NCI-H82 (cell line): Measurements from ENCODE around the gene CNTNAP5.

ENCODE experiments used
- DNase-seq: peaks from one replicate; lab custom pipeline; 2025; lab: John Stamatoyannopoulos, UW

The CNTNAP5 gene

DNA sequence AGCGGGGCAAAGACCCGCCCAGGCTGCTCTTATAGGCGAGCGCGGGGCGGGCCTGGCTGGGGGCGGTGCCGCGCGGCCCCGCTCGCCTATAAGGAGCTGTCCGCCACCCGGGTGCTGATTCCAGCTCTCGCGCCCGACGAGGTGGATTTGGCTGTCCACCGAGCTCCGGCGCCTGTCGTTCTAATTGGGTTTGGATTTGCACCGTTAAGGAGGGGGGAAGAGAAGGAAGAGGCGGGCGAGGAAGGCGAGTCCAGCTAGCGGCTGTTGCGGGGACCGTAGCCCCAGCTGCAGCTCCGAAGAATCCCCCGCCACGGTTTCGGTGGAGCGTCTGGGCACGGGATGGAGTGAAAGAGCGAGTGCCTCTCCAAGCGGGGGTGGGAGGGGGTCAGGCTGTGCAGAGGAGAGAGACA is at the start of gene CNTNAP5:
TSS of gene CNTNAP5 (plus strand) at position 117 of the 410 bp plus-strand sequence. CDS start 364 bp downstream, outside the sequence.
- peak; percentile 96 for DNase-seq

GRCh38 chr2:123976054-123976648 is 48.9 kb upstream of the CNTNAP5 start:
- DNase-seq = no peak

DNA sequence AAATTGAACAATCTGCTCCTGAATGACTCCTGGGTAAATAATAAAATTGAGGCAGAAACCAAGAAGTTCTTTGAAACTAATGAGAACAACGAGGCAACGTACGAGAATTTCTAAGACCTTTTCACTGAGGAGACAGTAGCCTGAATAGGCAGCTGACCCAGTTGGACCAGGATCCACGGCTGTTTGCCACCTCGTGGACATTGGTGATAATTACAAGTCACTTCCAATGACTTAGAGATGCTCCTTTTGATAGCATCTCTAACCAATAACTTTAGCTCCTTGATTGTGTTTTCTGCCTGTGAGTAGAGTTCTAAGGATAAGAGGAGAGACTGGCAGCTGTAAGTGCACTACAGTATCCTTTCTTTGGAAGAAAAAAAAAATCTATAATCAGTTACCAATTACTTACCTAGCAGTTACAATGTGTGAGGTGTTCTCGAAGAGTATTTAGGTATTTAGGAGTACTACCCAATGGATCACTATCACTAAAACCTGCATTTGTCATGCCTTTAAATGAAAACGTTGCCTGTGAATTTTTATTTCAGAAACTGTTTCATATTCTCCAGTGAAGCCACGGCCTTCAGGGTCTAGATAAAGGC is 31.3 kb upstream of the CNTNAP5 start:
- peak; percentile 82 for DNase-seq

- DNase-seq = no peak
These were observed 25.4 kb upstream of the CNTNAP5 start for GRCh38 chr2:123999681-124000080.

- DNase-seq = no peak
These were observed 23.2 kb upstream of the CNTNAP5 start for GRCh38 chr2:124001696-124002430.

- DNase-seq = peak; percentile 27
These were observed 6.2 kb upstream of the CNTNAP5 start for GRCh38 chr2:124018890-124019289.

DNA sequence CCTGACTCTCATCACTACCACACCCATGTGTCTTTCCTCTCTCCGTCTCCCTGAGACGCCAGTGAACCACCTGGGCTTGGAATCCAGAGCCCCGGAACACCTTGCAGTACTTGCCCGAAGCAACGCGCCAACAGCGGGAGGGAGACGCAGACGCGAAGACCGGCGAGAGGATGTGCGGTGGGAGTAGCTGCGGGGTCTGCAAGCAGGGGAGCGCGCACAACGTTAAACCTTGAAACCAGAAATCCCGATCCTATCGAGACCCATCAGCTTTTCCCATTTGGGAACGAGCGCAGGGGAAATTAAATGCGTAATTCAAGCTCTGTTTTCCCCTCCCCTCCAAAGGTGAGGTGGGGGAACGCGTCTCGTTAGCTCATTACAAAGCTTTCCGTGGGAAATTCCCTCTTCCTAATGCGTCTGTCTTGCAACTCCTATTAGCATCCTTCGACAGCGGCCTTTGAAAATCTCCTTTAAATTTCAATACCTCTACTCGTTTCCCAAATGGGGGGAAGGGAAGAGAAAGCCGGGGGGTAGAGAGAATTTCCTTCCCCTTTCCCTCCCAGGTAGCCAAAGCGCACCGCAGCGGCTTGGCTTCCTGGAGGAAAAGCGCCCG is 421 bp upstream of the CNTNAP5 start:
- peak; percentile 73 for DNase-seq

DNA sequence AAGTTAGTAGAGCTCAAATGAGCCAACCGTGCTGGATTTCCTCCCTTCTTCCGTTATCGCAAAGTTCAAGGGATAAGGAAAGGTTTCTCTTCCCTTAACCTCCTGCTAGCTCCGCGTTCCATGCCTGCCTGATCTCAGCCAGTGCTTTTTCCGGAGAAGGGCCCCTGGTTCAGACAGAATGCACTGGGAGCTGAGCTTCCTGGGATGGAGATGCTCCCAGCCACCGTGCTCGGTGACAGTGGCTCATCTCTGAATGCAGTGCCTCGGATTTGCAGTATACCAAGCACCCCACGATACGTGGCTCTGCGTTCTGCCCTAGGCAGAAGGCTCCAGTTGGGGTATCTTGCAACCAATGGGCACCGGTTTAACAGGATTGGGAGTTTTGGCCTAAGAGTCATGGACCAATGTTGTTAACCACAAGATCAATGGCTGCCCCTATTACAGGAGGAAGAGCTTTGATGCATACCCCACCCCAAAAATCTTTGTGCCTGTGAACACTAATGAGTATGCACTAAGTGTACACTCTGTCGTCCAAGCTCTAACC is 876 bp downstream of the CNTNAP5 start:
- DNase-seq = peak; percentile 58

GRCh38 chr2:124026503-124026902 is 1.4 kb downstream of the CNTNAP5 start:
- DNase-seq = peak; percentile 46

DNA sequence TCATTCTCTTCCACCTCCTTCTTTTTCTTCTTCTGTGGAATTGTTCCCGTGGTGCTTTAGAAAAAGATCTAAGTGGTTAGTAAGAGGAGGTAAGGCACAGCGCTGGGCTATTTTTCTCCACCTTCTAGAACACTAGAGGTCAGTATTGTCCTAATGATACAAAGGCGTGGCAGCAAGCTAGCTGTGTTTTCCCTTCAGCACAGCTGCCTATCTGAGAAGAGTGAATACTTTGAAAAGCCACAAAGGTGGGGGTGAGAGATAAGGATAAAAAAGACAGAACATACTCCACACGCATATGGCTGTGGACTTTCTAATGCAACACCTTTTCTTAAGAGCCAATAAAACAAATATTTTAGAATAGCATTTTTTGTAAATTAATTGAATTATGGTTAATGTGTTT is 2.1 kb downstream of the CNTNAP5 start:
- peak; percentile 96 for DNase-seq

GRCh38 chr2:124032799-124033198 is 7.7 kb downstream of the CNTNAP5 start:
- no peak for DNase-seq

- no peak for DNase-seq
These were observed 9.2 kb downstream of the CNTNAP5 start for GRCh38 chr2:124034265-124034664.

- no peak for DNase-seq
These were observed 9.9 kb downstream of the CNTNAP5 start for GRCh38 chr2:124035001-124035400.

- DNase-seq = no peak
These were observed 13.9 kb downstream of the CNTNAP5 start for GRCh38 chr2:124039032-124039431.

- DNase-seq = no peak
These were observed 14.7 kb downstream of the CNTNAP5 start for GRCh38 chr2:124039762-124040291.

GRCh38 chr2:124045894-124046293 is 20.8 kb downstream of the CNTNAP5 start:
- no peak for DNase-seq

- no peak for DNase-seq
These were observed 21.2 kb downstream of the CNTNAP5 start for GRCh38 chr2:124046332-124046731.

DNA sequence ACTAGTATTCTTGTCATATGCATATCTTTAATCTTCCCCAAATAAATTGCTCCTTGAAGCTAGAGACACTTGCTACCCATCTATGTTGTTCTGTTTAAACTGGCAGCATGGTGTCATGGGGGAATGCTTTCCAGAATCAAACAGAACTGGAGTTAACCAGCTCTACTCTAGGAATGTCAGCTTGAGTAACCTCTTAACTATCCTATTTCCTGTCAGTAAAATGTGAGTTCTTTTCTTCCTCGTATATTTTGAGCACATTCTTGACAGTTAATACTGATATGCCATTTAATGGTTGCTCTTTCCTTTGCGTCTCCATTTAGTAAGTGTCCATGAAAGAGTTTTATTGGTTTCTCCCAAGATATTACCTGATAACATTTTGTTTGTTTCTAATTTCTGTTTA is 23.0 kb downstream of the CNTNAP5 start:
- DNase-seq = no peak

GRCh38 chr2:124048664-124049063 is 23.6 kb downstream of the CNTNAP5 start:
- DNase-seq = no peak

- DNase-seq = peak; percentile 39
These were observed 24.0 kb downstream of the CNTNAP5 start for GRCh38 chr2:124049136-124049535.

- peak; percentile 43 for DNase-seq
These were observed 25.9 kb downstream of the CNTNAP5 start for GRCh38 chr2:124050833-124051497.

DNA sequence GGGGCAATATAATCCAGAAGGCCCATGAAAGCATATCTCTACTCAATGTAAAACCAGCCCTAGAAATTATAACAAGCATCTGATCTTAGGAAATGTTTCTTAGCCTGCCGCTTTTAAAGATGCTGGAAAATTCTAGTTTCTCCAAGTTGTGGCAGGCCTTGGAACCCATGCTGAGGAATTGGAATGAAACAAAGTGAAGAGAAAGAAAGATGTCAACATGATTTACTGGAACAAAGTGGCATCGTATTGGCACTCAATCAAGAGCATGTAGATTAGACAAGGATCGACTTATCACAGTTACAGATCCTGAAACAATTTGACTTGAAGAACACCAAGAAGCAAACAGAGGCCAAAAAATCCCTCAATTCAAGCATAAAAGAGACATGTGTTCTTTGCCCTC is 28.7 kb downstream of the CNTNAP5 start:
- DNase-seq = no peak
